GM12801 (cell line): ENCODE measurements around the gene EVC2.

Experiments
- TF ChIP-seq, protein P1 (sequence below): IDR thresholded peaks from one replicate; pipeline ENCODE4 v1.5.1; 2011; ENCODE audit warnings: control low read depth; ENCODE audit not compliant: insufficient read length; ENCODE audit errors: extremely low read depth

EVC2 gene

DNA sequence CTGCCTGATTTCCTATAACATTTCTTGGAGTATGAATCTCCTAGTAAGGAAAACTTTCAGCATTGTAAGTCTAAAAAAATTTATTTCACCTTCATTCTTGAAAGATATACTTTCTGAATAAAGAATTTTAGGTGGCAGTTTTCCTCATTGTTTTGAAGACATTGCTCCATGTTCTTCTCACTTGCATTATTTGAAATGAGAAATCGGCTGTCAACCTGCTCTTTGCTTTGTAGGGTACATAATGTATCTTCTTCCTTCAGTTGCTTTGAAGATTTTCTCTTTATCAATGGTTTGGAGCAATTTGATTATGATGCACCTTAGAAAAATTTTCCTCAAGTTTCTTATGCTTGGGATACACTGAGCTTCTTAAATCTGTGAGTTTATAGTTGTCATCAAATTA is 120.3 kb downstream of the EVC2 start:
- TF ChIP-seq, protein P1, sequence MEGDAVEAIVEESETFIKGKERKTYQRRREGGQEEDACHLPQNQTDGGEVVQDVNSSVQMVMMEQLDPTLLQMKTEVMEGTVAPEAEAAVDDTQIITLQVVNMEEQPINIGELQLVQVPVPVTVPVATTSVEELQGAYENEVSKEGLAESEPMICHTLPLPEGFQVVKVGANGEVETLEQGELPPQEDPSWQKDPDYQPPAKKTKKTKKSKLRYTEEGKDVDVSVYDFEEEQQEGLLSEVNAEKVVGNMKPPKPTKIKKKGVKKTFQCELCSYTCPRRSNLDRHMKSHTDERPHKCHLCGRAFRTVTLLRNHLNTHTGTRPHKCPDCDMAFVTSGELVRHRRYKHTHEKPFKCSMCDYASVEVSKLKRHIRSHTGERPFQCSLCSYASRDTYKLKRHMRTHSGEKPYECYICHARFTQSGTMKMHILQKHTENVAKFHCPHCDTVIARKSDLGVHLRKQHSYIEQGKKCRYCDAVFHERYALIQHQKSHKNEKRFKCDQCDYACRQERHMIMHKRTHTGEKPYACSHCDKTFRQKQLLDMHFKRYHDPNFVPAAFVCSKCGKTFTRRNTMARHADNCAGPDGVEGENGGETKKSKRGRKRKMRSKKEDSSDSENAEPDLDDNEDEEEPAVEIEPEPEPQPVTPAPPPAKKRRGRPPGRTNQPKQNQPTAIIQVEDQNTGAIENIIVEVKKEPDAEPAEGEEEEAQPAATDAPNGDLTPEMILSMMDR, result no peak

DNA sequence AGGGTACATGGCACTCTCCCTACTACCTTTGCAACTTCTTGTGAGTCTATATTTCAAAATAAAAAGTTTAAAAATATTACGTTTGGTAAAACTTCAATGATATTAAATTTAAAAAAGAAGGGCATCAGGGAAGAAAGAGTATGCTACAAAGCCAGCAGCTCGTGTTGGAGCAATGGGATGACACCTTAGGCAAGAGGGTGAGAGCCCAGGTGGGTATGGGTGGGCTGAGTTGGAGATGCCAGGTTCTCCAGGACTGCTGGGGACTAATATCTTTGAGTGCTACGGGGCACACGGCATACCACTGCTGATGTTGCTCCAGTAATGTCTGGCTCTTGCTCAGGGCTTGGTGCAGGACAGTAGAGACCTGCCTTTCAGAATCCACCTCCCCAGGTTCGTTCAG is 132.4 kb downstream of the EVC2 start:
- TF ChIP-seq, protein P1, result no peak

DNA sequence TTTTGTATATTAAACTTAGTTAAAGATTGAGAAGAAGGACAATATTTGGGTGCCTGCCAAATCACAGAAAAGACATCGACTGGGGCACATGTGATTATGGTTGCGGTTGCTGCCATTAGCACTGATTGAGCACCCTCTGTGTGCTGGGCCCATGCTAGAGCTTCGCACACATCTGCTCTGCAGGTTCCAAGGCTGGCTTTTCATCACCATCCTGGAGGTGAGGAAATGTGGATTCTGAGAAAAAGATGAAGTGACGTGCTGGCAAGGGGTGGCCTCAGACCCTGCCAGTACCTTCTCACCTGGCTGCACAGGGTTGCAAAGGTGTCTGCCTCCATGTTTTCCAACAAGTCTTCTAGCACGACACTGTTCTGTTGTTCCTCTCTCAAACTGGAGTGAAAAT is 134.0 kb downstream of the EVC2 start:
- TF ChIP-seq, protein P1, result no peak

- TF ChIP-seq, protein P1, result no peak
Observed at GRCh38 chr4:5573965-5574364, 134.4 kb downstream of the EVC2 start.

- TF ChIP-seq, protein P1, result no peak
Observed at GRCh38 chr4:5572751-5573150, 135.6 kb downstream of the EVC2 start.

- TF ChIP-seq, protein P1, result no peak
Observed at GRCh38 chr4:5572114-5572513, 136.2 kb downstream of the EVC2 start.

- TF ChIP-seq, protein P1, result no peak
Observed at GRCh38 chr4:5571646-5572045, 136.7 kb downstream of the EVC2 start.

DNA sequence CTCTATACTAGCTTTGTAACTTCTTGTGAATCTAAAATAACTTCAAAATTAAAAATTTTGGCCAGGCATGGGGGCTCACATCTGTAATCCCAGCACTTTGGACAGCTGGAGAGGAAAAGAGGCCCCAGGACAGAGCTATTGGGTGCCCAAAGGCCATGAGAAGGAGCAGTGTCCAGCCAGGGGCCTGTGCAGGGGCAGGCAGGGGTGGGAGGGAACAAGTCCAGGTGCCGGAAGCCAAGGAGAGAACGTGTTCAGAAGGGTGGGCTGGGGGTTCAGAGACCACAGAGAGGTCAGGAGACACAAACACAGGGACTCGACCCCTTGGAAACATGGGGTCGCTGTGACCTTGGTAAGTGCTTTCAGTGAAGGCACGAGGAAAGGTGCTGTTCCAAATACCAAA is 138.9 kb downstream of the EVC2 start:
- TF ChIP-seq, protein P1, result no peak
